ENCODE data around the gene GLTP.

Gene GLTP

DNA sequence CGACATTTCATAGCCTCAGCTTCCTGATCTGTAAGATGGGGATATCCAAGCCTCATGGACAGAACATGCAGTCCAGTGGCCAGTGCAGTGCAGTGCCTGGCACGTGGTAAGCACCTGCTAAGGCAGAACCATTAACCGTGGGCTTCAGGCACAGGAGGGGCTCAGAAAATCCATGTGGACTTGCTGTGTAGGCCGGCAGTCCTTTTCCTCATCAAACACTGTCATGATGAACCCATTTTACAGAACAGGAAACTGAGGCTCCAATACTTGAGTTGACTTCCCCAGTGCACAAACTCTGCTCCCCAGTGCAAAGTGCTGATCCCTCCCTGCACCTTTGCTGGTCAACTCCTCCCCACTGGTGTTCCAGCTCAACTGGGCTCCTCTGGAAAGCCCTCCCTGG is 65.1 kb downstream of the GLTP start:
- Histone ChIP-seq H3K27me3 (ENCODE audit: insufficient read depth, low read length) (no peaks in the 10 kb centered on the region), H3K4me3 (ENCODE audit: low read length) (no peak overlapping the region), H3K9ac (ENCODE audit: low read depth, low read length) (no peak overlapping the region), H3K4me1 (ENCODE audit: insufficient read depth, low read length) (no peaks in the 10 kb centered on the region), H3K27ac (ENCODE audit: low read length) (no peak overlapping the region), H3K36me3 (ENCODE audit: insufficient read depth, low read depth, low read length) (peaks cover 10% of the 10 kb centered on the region; the same call in 1 of the 2 replicates), H3K9me3 (ENCODE audit: insufficient read depth, low read depth, low read length) (no peaks in the 10 kb centered on the region)

DNA sequence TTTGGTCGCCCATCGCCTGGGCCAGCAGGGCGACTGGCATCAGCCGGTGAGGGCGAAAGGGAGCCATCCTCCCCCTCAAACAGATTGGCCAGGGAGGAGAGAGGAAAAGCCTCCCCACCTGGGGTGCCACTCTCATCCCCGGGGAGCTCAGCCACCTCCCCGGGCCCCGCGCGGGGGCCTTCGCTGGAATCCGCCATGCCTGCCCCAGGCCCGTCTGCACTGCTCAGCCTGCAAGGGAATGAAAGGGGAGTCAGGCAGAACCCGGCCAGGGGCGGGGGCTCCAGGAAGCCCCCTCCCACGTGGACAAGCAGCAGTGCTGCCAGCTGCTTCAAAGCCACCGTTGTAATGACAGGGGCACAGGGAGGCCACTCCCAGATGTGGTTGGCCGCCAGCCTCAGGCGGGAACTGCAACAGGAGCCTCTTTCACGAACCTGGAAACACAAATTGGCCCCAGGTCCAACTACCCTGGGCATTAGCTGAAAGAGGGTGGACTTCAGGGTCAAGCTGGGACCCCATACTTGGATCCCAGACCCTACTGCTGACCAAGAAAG is 65.7 kb downstream of the GLTP start:
- Histone ChIP-seq H3K27ac (ENCODE audit: low read length) (no peak overlapping the region), H3K4me3 (ENCODE audit: low read length) (no peak overlapping the region), H3K4me1 (ENCODE audit: insufficient read depth, low read length) (no peaks in the 10 kb centered on the region), H3K9ac (ENCODE audit: low read depth, low read length) (no peak overlapping the region), H3K27me3 (ENCODE audit: insufficient read depth, low read length) (no peaks in the 10 kb centered on the region), H3K36me3 (ENCODE audit: insufficient read depth, low read depth, low read length) (peaks cover 10% of the 10 kb centered on the region; the same call in 1 of the 2 replicates), H3K9me3 (ENCODE audit: insufficient read depth, low read depth, low read length) (no peaks in the 10 kb centered on the region)

DNA sequence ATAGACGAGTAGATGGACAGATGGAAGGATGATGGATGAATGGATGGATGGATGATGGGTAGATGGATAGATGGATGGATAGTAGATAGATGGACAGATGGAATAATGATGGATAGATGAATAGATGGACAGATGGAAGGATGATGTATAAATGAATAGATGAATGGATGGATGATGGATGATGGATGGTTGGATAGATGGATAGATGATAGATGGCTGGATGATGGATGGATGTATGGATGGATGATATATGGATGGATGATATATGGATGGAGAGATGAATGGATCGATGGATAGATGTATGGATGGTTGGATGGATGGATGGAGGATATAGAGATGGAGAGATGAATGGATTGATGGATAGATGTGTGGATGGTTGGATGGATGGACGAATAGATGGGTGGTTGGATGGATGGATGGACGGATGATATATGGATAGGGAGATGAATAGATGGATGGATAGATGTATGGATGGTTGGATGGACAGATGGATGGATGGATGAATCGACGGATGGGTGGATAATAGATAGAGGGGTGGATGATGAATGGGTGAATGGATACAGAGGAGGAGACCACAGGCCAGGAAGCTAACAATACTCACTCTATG is 66.4 kb downstream of the GLTP start:
- Histone ChIP-seq H3K27me3 (ENCODE audit: insufficient read depth, low read length) (no peaks in the 10 kb centered on the region), H3K9me3 (ENCODE audit: insufficient read depth, low read depth, low read length) (no peaks in the 10 kb centered on the region), H3K9ac (ENCODE audit: low read depth, low read length) (no peak overlapping the region), H3K36me3 (ENCODE audit: insufficient read depth, low read depth, low read length) (peaks cover 10% of the 10 kb centered on the region; the same call in 1 of the 2 replicates), H3K4me3 (ENCODE audit: low read length) (no peak overlapping the region), H3K4me1 (ENCODE audit: insufficient read depth, low read length) (no peaks in the 10 kb centered on the region), H3K27ac (ENCODE audit: low read length) (no peak overlapping the region)

DNA sequence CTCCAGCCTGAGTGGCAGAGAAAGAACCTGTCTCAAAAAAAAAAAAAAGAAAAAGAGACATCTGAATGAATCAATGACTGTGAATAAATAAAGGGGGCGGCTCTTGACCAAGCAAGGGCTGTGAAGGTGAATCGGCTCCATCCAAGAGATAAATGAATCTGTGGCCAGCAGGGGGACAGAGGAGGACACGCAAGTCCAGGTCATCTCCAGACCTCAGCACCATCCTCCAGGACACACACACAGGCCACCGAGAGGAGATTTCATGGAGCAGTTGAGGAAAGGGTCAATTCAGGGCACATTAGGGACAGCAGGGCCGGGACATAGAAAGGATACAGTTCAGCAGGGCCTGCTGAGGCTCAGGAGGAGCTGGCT is 68.7 kb downstream of the GLTP start:
- H3K4me1 ChIP-seq (ENCODE audit: insufficient read depth, low read length): no peaks in the 10 kb centered on the region
- no peaks in the 10 kb centered on the region for H3K9me3 ChIP-seq (ENCODE audit: insufficient read depth, low read depth, low read length)
- no peak overlapping the region for H3K27ac ChIP-seq (ENCODE audit: low read length)
- H3K9ac ChIP-seq (ENCODE audit: low read depth, low read length): no peak overlapping the region
- H3K27me3 ChIP-seq (ENCODE audit: insufficient read depth, low read length): no peaks in the 10 kb centered on the region
- no peak overlapping the region for H3K4me3 ChIP-seq (ENCODE audit: low read length)
- peaks cover 10% of the 10 kb centered on the region; the same call in 1 of the 2 replicates for H3K36me3 ChIP-seq (ENCODE audit: insufficient read depth, low read depth, low read length)

DNA sequence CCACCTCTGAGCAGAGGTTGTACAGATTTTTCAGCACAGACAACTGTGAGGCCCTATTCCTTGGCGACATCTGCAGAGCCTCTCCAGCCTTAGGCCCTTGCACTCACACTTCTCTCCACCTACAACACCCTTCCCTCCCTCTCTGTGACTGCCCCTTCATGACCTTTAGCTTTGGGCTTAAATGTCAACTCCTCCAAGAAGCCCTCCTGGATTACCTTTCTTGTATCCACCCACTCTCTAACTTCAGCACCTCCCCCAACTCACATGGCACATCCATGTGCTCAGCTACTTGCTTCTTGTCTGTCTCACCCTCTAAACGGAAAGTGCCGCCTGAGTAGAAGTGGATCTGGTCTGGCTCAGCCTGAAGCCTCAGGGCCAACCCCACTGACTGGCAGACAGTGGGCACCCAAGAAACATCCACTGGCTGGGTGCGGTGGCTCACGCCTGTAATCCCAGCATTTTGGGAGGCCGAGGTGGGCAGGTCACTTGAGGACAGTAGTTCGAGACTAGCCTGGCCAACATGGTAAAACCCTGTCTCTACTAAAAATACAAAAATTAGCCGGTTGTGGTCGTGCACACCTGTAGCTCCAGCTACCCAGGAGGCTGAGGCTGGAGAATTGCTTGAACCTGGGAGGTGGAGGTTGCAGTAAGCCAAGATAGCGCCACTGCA is 69.3 kb downstream of the GLTP start:
- Histone ChIP-seq H3K27me3 (ENCODE audit: insufficient read depth, low read length) (no peaks in the 10 kb centered on the region), H3K4me3 (ENCODE audit: low read length) (no peak overlapping the region), H3K27ac (ENCODE audit: low read length) (no peak overlapping the region), H3K4me1 (ENCODE audit: insufficient read depth, low read length) (no peaks in the 10 kb centered on the region), H3K9ac (ENCODE audit: low read depth, low read length) (no peak overlapping the region), H3K9me3 (ENCODE audit: insufficient read depth, low read depth, low read length) (no peaks in the 10 kb centered on the region), H3K36me3 (ENCODE audit: insufficient read depth, low read depth, low read length) (peaks cover 10% of the 10 kb centered on the region; the same call in 1 of the 2 replicates)

DNA sequence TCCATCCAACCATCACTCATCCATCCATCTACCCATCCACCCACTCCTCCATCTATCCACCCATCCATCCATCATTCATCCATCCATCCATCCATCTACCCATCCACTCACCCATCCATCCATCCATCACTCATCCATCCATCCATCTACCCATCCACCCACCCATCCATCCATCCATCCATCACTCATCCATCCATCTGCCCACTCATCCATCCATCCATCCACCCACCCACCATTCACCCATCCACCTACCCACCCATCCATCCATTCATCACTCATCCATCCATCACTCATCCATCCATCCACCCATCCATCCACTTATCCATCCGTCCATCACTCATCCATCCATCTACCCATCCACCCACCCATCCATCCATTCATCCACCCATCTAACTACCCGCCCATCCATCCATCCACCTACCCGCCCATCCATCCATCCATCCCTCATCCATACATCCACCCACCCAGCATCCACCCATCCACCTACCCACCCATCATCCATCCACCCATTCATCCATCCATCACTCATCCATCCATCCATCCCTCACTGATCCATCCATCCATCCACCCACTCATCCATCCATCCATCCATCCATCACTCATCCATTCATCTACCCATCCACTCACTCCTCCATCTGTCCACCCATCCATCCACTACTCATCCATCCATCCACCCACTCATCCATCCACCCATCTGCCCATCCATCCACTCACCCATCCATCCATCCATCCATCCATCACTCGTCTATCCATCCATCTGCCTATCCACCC is 71.3 kb downstream of the GLTP start:
- no peaks in the 10 kb centered on the region for H3K27me3 ChIP-seq (ENCODE audit: insufficient read depth, low read length)
- no peak overlapping the region for H3K27ac ChIP-seq (ENCODE audit: low read length)
- H3K4me3 ChIP-seq (ENCODE audit: low read length): no peak overlapping the region
- H3K9me3 ChIP-seq (ENCODE audit: insufficient read depth, low read depth, low read length): no peaks in the 10 kb centered on the region
- peaks cover 8% of the 10 kb centered on the region; the same call in 1 of the 2 replicates for H3K36me3 ChIP-seq (ENCODE audit: insufficient read depth, low read depth, low read length)
- no peak overlapping the region for H3K9ac ChIP-seq (ENCODE audit: low read depth, low read length)
- no peaks in the 10 kb centered on the region for H3K4me1 ChIP-seq (ENCODE audit: insufficient read depth, low read length)

DNA sequence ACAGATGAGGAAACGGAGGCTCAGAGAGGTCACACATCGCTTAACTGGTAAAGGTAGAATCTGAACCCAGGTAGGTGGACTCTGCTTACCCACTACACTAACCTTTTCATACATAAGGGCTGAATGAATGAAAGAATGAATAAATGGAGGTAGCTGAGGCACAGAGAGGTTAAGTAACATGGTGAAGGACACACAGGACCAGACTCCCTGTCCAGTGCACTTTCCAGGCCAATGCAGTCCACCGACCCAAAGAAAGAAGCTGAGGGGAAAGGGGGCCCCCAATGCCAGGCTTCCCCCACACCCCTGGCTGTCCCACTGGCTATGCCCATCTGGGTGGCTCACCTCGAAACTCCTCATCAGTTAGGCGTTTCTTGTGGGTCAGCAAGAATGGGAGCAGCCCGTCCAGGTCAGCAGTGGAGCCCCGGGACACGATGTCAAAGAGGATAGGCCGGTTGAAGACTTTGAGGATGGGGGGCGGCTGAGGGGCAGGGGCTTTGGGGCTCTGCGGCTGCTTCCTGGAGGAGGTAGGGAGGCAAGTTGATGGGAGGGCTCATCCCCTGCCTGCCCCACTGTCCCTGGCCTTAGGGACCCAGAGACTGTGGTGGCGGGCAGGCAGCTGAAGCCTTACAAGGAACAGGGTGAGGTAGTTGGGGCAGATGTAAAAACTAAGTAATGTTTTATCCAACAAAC is 72.2 kb downstream of the GLTP start:
- Histone ChIP-seq H3K27ac (ENCODE audit: low read length) (no peak overlapping the region), H3K36me3 (ENCODE audit: insufficient read depth, low read depth, low read length) (no peaks in the 10 kb centered on the region), H3K9ac (ENCODE audit: low read depth, low read length) (no peak overlapping the region), H3K9me3 (ENCODE audit: insufficient read depth, low read depth, low read length) (no peaks in the 10 kb centered on the region), H3K27me3 (ENCODE audit: insufficient read depth, low read length) (no peaks in the 10 kb centered on the region), H3K4me1 (ENCODE audit: insufficient read depth, low read length) (no peaks in the 10 kb centered on the region), H3K4me3 (ENCODE audit: low read length) (no peak overlapping the region)

DNA sequence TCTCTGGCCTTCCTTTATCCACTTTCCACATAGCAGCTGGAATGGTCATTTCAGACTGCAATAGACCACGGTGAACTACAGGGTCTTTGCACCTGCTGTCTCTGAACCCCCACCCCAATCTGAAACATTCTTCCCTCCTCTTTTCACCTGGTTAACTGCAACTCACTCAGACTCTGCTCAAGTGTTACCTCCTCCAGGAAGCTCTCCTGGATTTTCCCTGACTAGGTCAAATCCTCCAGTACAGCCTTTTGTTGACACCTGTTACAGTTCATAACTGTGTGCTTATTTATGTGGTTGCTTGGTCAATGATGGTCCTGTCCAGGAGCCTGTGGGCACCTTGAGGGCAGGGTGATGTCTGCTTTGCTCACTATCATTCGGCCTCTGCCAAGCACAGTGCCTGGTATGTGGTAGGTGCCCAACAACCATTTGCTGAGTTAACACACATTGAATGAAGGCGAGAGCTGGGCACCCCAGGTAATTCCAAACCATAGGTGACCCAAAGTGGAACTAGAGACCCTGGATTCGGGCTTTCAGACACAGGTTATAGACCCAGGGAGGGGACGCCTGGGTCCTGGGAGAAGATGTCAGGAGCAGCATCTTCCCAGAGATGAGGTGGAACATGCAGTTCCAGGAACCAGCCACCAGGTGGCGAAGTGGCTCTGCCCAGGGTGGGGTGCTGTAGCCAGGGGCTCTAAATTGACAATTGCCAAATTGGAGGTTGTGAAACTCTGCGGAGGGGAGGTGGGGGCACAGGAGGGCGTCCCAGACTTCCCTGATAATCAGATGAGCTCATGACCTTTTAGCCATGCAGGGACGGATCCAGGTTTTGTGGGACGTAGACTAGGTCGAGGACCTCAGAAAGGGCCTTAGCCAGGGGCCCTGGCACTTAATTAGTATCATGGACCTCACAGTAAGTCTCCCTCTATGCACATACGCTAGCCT is 75.2 kb downstream of the GLTP start:
- Histone ChIP-seq H3K27ac (ENCODE audit: low read length) (no peak overlapping the region), H3K36me3 (ENCODE audit: insufficient read depth, low read depth, low read length) (no peaks in the 10 kb centered on the region), H3K4me1 (ENCODE audit: insufficient read depth, low read length) (no peaks in the 10 kb centered on the region), H3K4me3 (ENCODE audit: low read length) (no peak overlapping the region), H3K27me3 (ENCODE audit: insufficient read depth, low read length) (no peaks in the 10 kb centered on the region), H3K9me3 (ENCODE audit: insufficient read depth, low read depth, low read length) (no peaks in the 10 kb centered on the region), H3K9ac (ENCODE audit: low read depth, low read length) (no peak overlapping the region)

DNA sequence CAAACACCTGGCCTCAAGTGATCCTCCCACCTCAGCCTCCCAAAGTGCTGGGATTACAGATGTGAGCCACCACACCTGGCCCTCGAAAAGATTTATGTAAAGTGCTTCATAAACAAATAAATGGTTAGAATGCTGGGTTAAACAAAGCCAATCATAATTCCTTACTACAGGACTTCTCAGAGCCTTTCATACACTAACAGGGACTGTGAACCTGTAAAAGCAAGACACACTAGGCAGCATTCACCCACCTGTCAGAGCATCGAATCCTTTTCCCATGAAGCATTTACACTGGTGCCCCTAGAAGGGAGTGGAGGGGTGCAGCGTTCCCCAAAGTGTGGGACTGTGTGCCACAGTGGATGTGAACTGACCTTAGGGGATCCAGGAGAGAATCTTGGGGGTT is 76.7 kb downstream of the GLTP start:
- Histone ChIP-seq H3K4me3 (ENCODE audit: low read length) (no peak overlapping the region), H3K36me3 (ENCODE audit: insufficient read depth, low read depth, low read length) (no peaks in the 10 kb centered on the region), H3K9ac (ENCODE audit: low read depth, low read length) (no peak overlapping the region), H3K9me3 (ENCODE audit: insufficient read depth, low read depth, low read length) (no peaks in the 10 kb centered on the region), H3K4me1 (ENCODE audit: insufficient read depth, low read length) (no peaks in the 10 kb centered on the region), H3K27ac (ENCODE audit: low read length) (no peak overlapping the region), H3K27me3 (ENCODE audit: insufficient read depth, low read length) (no peaks in the 10 kb centered on the region)

DNA sequence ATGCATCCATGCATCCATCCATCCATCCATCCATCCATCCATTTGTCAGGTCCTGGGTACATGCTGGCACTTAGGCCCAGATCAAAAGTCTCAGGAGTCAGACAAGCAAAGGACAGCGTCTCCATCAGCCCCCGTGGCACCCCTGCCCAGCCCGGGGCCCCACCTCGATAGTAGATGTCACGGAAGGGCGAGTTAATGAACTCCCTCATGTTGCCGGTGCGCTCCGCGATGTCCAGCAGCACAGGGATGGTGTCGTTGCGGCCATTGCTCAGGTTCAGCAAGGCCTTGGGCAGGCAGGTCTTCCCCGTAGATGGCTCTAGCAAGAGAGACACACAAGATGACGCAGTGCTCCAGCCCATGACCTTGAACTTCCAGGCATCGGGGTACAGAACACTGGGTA is 77.5 kb downstream of the GLTP start:
- Histone ChIP-seq H3K9ac (ENCODE audit: low read depth, low read length) (no peak overlapping the region), H3K4me1 (ENCODE audit: insufficient read depth, low read length) (no peaks in the 10 kb centered on the region), H3K36me3 (ENCODE audit: insufficient read depth, low read depth, low read length) (no peaks in the 10 kb centered on the region), H3K9me3 (ENCODE audit: insufficient read depth, low read depth, low read length) (no peaks in the 10 kb centered on the region), H3K27me3 (ENCODE audit: insufficient read depth, low read length) (no peaks in the 10 kb centered on the region), H3K27ac (ENCODE audit: low read length) (no peak overlapping the region), H3K4me3 (ENCODE audit: low read length) (no peak overlapping the region)

All from iPS-20b (cell line).